Hepatocyte (in vitro differentiated cells): Measurements from ENCODE around the gene HNF4A. TPM values are rescaled to one million over a fixed set of nuclear protein-coding genes. Genes with fewer than 3 reads are reported as not detected.

ENCODE experiments used
- DNase-seq: peaks from one replicate; pipeline ENCODE4 v3.0.0-alpha.2; 2016; ENCODE audit warnings: low spot score
- H2AFZ ChIP-seq: fragments of 200-600 bp; sonication (generic); 2 replicates; pipeline ENCODE4 v1.6.0; 2016; ENCODE audit warnings: antibody characterized with exemption, mild to moderate bottlenecking
- H3K27ac ChIP-seq: fragments of 200-600 bp; sonication (generic); 2 replicates; pipeline ENCODE4 v1.5.1; 2016; ENCODE audit warnings: mild to moderate bottlenecking
- H3K27me3 ChIP-seq: fragments of 200-600 bp; sonication (generic); 2 replicates; pipeline ENCODE4 v1.6.1; 2016
- H3K36me3 ChIP-seq: fragments of 200-600 bp; sonication (generic); replicated peaks from 2 replicates; pipeline ENCODE4 v1.5.1; 2016; ENCODE audit warnings: low read depth; ENCODE audit not compliant: insufficient read depth
- H3K4me1 ChIP-seq: fragments of 200-600 bp; sonication (generic); 2 replicates; pipeline ENCODE4 v1.5.1; 2016; ENCODE audit warnings: mild to moderate bottlenecking, moderate library complexity; ENCODE audit not compliant: insufficient read depth
- H3K4me2 ChIP-seq: fragments of 200-600 bp; sonication (generic); 2 replicates; pipeline ENCODE4 v1.6.0; 2016
- H3K4me3 ChIP-seq: fragments of 200-600 bp; sonication (generic); 2 replicates; pipeline ENCODE4 v1.5.1; 2016; ENCODE audit warnings: mild to moderate bottlenecking
- H3K79me2 ChIP-seq: fragments of 200-600 bp; sonication (generic); 2 replicates; pipeline ENCODE4 v1.6.0; 2017; ENCODE audit warnings: mild to moderate bottlenecking
- H3K9me2 ChIP-seq: fragments of 200-600 bp; sonication (generic); replicated peaks from 2 replicates; pipeline ENCODE4 v1.6.0; 2017; ENCODE audit warnings: mild to moderate bottlenecking; ENCODE audit not compliant: insufficient read depth
- H3K9me3 ChIP-seq: fragments of 200-600 bp; sonication (generic); 2 replicates; pipeline ENCODE4 v1.5.1; 2016; ENCODE audit warnings: low read depth, mild to moderate bottlenecking
- H4K20me1 ChIP-seq: fragments of 200-600 bp; sonication (generic); 2 replicates; pipeline ENCODE4 v1.6.0; 2016; ENCODE audit warnings: mild to moderate bottlenecking; ENCODE audit not compliant: insufficient read depth, poor library complexity, severe bottlenecking
- EZH2 ChIP-seq: fragments of 200-600 bp; sonication (generic); IDR thresholded peaks from 2 replicates; pipeline ENCODE4 v1.6.1; 2016; ENCODE audit warnings: antibody characterized with exemption, mild to moderate bottlenecking, borderline replicate concordance
- EZH2phosphoT487 ChIP-seq: fragments of 200-600 bp; sonication (generic); IDR thresholded peaks from one replicate; pipeline ENCODE4 v1.6.1; 2018; ENCODE audit warnings: antibody characterized with exemption, mild to moderate bottlenecking, low read depth, moderate library complexity; ENCODE audit not compliant: unreplicated experiment, severe bottlenecking
- WGBS: methylation state at CpG from one replicate; pipeline ENCODE4 v1.1.6; 2016; ENCODE audit warnings: low lambda C conversion rate; ENCODE audit errors: missing lambda C conversion rate; 5-methylcytosine and 5-hydroxymethylcytosine counted together
- polyA plus RNA-seq: library from polyadenylated mRNA; unstranded; fragments of >200 nt; fragmentation: Nextera tagmentation; extraction: Ambion mirVana; gene quantifications from 2 replicates; pipeline ENCODE4 v1.2.1, GENCODE V29; 2016
- total RNA-seq: library from RNA; depleted of rRNA; stranded (reverse); fragments of >200 nt; gene quantifications from 2 replicates; pipeline ENCODE4 v1.2.3, GENCODE V29; 2014
- TF ChIP-seq, protein P1 (sequence below): fragments of 200-600 bp; sonication (generic); IDR thresholded peaks from 2 replicates; pipeline ENCODE4 v1.5.1; 2016; ENCODE audit warnings: antibody characterized with exemption, mild to moderate bottlenecking; ENCODE audit not compliant: poor library complexity

HNF4A gene
- total and polyA plus RNA-seq, 2 experiments from 2014 or later, result 38.2 to 88.0 TPM

DNA sequence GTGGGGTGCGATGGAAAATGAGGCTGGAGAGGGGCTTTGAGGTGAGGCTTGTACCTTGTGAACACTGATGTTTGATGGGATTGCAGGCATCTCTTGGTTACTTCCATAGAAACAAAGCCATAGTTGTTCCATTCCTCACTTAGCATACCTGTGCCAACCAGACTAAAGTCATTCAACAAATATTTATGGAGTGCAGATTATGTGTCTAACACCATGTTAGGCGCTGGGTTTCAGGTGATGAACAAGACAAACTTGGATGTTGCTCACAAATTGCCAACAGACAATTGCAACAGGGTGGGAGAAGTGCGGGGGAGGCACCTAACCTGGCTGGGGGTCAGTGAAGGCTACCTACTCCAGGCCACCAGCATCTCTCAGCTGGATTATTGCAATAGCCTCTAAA is 121.7 kb downstream of the HNF4A start:
- Histone ChIP-seq H2AFZ (no peak overlapping the region), H3K9me2 (no peaks in the 10 kb centered on the region), H3K4me3 (no peak overlapping the region), H4K20me1 (no peaks in the 10 kb centered on the region), H3K4me2 (peak overlapping the region; percentile 86), H3K27ac (no peak overlapping the region), H3K4me1 (peaks cover 6% of the 10 kb centered on the region), H3K9me3 (no peaks in the 10 kb centered on the region), H3K79me2 (peaks cover 17% of the 10 kb centered on the region), H3K27me3 (no peaks in the 10 kb centered on the region), H3K36me3 (no peaks in the 10 kb centered on the region)
- no peak for DNase-seq
- WGBS, result 89% methylated on average over 3 of the region's 3 CpGs
- TF ChIP-seq, protein P1, sequence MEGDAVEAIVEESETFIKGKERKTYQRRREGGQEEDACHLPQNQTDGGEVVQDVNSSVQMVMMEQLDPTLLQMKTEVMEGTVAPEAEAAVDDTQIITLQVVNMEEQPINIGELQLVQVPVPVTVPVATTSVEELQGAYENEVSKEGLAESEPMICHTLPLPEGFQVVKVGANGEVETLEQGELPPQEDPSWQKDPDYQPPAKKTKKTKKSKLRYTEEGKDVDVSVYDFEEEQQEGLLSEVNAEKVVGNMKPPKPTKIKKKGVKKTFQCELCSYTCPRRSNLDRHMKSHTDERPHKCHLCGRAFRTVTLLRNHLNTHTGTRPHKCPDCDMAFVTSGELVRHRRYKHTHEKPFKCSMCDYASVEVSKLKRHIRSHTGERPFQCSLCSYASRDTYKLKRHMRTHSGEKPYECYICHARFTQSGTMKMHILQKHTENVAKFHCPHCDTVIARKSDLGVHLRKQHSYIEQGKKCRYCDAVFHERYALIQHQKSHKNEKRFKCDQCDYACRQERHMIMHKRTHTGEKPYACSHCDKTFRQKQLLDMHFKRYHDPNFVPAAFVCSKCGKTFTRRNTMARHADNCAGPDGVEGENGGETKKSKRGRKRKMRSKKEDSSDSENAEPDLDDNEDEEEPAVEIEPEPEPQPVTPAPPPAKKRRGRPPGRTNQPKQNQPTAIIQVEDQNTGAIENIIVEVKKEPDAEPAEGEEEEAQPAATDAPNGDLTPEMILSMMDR, result no peak
- TF ChIP-seq EZH2 (no peak), EZH2phosphoT487 (no peak)

DNA sequence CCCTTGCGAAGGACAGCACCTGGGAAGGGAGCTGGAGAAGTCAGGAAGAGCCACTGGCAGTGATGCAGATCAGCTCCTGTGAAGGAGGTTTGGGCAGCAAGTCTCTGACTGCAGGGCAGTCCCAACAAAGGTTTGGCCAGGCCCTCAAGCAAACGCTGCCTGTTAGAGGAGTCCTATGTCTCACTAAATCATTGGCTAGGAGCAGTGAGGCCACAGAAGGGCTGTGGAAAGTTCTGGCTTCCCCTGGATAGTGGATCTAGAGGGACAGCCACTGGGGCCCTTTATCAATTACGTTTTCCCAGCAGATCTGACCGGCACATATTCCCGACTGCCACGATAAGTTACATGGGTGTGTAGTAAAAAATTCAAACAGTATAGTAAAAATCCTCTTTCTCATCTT is 122.7 kb downstream of the HNF4A start:
- H3K4me3 ChIP-seq, result no peak overlapping the region
- no peak overlapping the region for H3K4me2 ChIP-seq
- DNase-seq, result no peak
- H3K9me2 ChIP-seq, result no peaks in the 10 kb centered on the region
- no peak for TF ChIP-seq EZH2phosphoT487
- TF ChIP-seq, protein P1, result no peak
- no peak for TF ChIP-seq EZH2
- peaks cover 6% of the 10 kb centered on the region for H3K4me1 ChIP-seq
- H3K79me2 ChIP-seq, result peaks cover 17% of the 10 kb centered on the region
- 92% methylated on average over 6 of the region's 6 CpGs for WGBS
- H3K27ac ChIP-seq, result no peak overlapping the region
- H2AFZ ChIP-seq, result no peak overlapping the region
- H3K9me3 ChIP-seq, result no peaks in the 10 kb centered on the region
- H3K36me3 ChIP-seq, result no peaks in the 10 kb centered on the region
- H3K27me3 ChIP-seq, result no peaks in the 10 kb centered on the region
- no peaks in the 10 kb centered on the region for H4K20me1 ChIP-seq

DNA sequence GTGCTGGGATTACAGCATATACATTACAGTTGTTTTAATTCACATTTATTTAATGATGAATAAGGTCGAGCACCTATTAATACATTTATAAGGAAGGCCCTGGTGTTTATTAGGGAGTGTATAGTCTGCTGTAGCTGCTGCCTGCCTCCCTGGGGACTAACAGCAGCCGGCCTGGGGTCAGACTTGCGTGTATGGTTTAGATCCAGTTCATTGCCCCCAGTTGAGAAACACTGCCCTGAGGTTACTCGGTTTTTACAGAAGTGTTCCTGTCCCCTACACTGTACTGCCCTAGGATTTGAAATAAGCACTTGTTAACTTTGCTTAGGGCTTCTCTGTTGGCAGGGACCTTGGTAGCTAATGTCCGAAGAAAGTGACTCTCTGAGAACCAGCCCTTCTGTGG is 124.1 kb downstream of the HNF4A start:
- H3K79me2 ChIP-seq, result peaks cover 17% of the 10 kb centered on the region
- no peak for DNase-seq
- H3K27me3 ChIP-seq, result no peaks in the 10 kb centered on the region
- no peak overlapping the region for H3K4me2 ChIP-seq
- WGBS, result 83% methylated on average over 5 of the region's 5 CpGs
- H3K9me3 ChIP-seq, result no peaks in the 10 kb centered on the region
- no peaks in the 10 kb centered on the region for H3K9me2 ChIP-seq
- H2AFZ ChIP-seq, result no peak overlapping the region
- H3K4me1 ChIP-seq, result peaks cover 6% of the 10 kb centered on the region
- no peaks in the 10 kb centered on the region for H3K36me3 ChIP-seq
- H3K4me3 ChIP-seq, result no peak overlapping the region
- TF ChIP-seq EZH2phosphoT487 (no peak), EZH2 (no peak)
- TF ChIP-seq, protein P1, result no peak
- no peaks in the 10 kb centered on the region for H4K20me1 ChIP-seq
- no peak overlapping the region for H3K27ac ChIP-seq

DNA sequence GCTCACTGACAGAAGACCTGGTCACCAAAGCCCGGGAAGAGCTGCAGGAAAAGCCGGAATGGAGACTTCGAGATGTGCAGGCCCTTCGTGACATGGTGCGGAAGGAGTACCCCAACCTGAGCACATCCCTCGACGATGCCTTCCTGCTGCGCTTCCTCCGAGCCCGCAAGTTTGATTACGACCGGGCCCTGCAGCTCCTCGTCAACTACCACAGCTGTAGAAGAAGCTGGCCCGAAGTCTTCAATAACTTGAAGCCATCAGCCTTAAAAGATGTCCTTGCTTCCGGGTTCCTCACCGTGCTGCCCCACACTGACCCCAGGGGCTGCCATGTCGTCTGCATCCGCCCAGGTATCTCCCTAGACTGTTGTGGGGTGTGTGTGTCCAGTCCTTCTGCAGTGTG is 124.6 kb downstream of the HNF4A start:
- Histone ChIP-seq H3K9me2 (no peaks in the 10 kb centered on the region), H3K79me2 (peaks cover 17% of the 10 kb centered on the region), H2AFZ (no peak overlapping the region), H3K4me2 (no peak overlapping the region), H3K4me3 (no peak overlapping the region), H3K4me1 (peaks cover 6% of the 10 kb centered on the region), H4K20me1 (no peaks in the 10 kb centered on the region), H3K27me3 (no peaks in the 10 kb centered on the region), H3K27ac (no peak overlapping the region), H3K36me3 (peaks cover 2% of the 10 kb centered on the region), H3K9me3 (no peaks in the 10 kb centered on the region)
- TF ChIP-seq EZH2phosphoT487 (no peak), EZH2 (no peak)
- TF ChIP-seq, protein P1, result no peak
- WGBS, result 97% methylated on average over 18 of the region's 18 CpGs
- DNase-seq, result no peak
